GM12878 (cell line): ENCODE data around the gene LDLRAD3. TPM values are rescaled to one million over a fixed set of nuclear protein-coding genes. Genes with fewer than 3 reads are reported as not detected.

ENCODE experiments used
- ATAC-seq: fragments of 200-7000 bp; cut with Tn5 transposase; 3 replicates; pipeline ENCODE4 v1.9.1; 2020; ENCODE audit warnings: mild to moderate bottlenecking, moderate library complexity
- BruUV-seq: library from RNA; stranded (reverse); fragments of 400-500 nt; replicated peaks from 2 replicates; lab custom pipeline; 2021; lab: Mats Ljungman, UMichigan
- CTCF ChIA-PET: fragments of 300-600 bp; sonication (Branson Sonifier 250); formaldehyde crosslinking; extraction: SDS; loops from one replicate; lab custom pipeline; 2021; ENCODE audit warnings: inconsistent platforms; lab: Yijun Ruan, JAX
- POLR2A ChIA-PET: fragments of 350-600 bp; formaldehyde crosslinking; extraction: SDS; loops from one replicate; lab custom pipeline; 2021; ENCODE audit warnings: inconsistent platforms; lab: Charles Lee
- RAD21 ChIA-PET: fragments of 300-600 bp; sonication (Branson Sonifier 250); formaldehyde crosslinking; loops from one replicate; lab custom pipeline; 2023; ENCODE audit warnings: antibody characterized with exemption; ENCODE audit not compliant: unreplicated experiment; lab: Charles Lee
- SMC1A ChIA-PET: fragments of 300-600 bp; sonication (Branson Sonifier 250); formaldehyde crosslinking; loops from one replicate; lab custom pipeline; 2023; ENCODE audit not compliant: unreplicated experiment, uncharacterized antibody; lab: Charles Lee
- DNase-seq: peaks from one replicate; pipeline ENCODE4 v3.0.0-alpha.2; 2011; ENCODE audit warnings: low read depth, low spot score
- FAIRE-seq: peaks from 3 replicates; lab custom pipeline; 2011; peaks lifted over from hg19 to GRCh38; lab: Jason Lieb, UNC
- H2AFZ ChIP-seq: 2 replicates; pipeline ENCODE4 v1.6.0; 2011; ENCODE audit warnings: low read depth, low read length, control low read depth; ENCODE audit not compliant: control insufficient read depth
- H3K27ac ChIP-seq: 2 replicates; pipeline ENCODE4 v1.5.1; 2011; ENCODE audit warnings: control low read depth; ENCODE audit not compliant: control insufficient read depth, insufficient read depth
- H3K27me3 ChIP-seq, 2 experiments: replicated peaks in 1 of 2; 2 replicates each; pipeline versions ENCODE4 v1.6.0 to v1.6.1; 2011; ENCODE audit warnings: low read length in 1 of 2; ENCODE audit not compliant: control insufficient read depth in 2 of 2, insufficient read depth in 2 of 2
- H3K36me3 ChIP-seq, 2 experiments: 2 replicates each; pipeline ENCODE4 v1.5.1; 2011; ENCODE audit warnings: low read length in 1 of 2; ENCODE audit not compliant: control insufficient read depth in 2 of 2, insufficient read depth in 2 of 2
- H3K4me1 ChIP-seq: 2 replicates; pipeline ENCODE4 v1.6.1; 2011; ENCODE audit warnings: mild to moderate bottlenecking, low read length, moderate library complexity, mixed read lengths; ENCODE audit not compliant: control insufficient read depth, insufficient read depth
- H3K4me2 ChIP-seq: 2 replicates; pipeline ENCODE4 v1.6.0; 2011; ENCODE audit warnings: control low read depth; ENCODE audit not compliant: control insufficient read depth, insufficient read depth
- H3K4me3 ChIP-seq: fragments of 200-600 bp; sonication (generic); 2 replicates; pipeline ENCODE4 v1.5.1; 2016
- H3K79me2 ChIP-seq: 2 replicates; pipeline ENCODE4 v1.6.0; 2011; ENCODE audit warnings: low read length; ENCODE audit not compliant: control insufficient read depth, insufficient read depth
- H3K9ac ChIP-seq: 2 replicates; pipeline ENCODE4 v1.8.0; 2011; ENCODE audit warnings: low read length, control low read depth, mixed read lengths; ENCODE audit not compliant: control insufficient read depth, insufficient read depth
- H3K9me3 ChIP-seq: replicated peaks from 3 replicates; pipeline ENCODE4 v1.5.1; 2011; ENCODE audit warnings: mild to moderate bottlenecking, low read length; ENCODE audit not compliant: control insufficient read depth, insufficient read depth
- H4K20me1 ChIP-seq: 2 replicates; pipeline ENCODE4 v1.6.0; 2011; ENCODE audit not compliant: control insufficient read depth, insufficient read depth
- ATF2 ChIP-seq: IDR thresholded peaks from 2 replicates; pipeline ENCODE4 v1.6.1; 2012; ENCODE audit warnings: low read length, inconsistent platforms
- CBFB ChIP-seq: IDR thresholded peaks from 2 replicates; pipeline ENCODE4 v1.6.1; 2016; ENCODE audit warnings: antibody characterized with exemption, low read depth
- CEBPB ChIP-seq, 2 experiments: fragments of 150-350 bp in 1 of 2; IDR thresholded peaks; 2 replicates each; pipeline ENCODE4 v1.6.1; 2012 to 2014; ENCODE audit warnings: low read depth in 2 of 2, low read length in 2 of 2, borderline replicate concordance in 1 of 2, inconsistent platforms in 1 of 2
- EED ChIP-seq: sonication (generic); IDR thresholded peaks from 2 replicates; pipeline ENCODE4 v1.6.1; 2016; ENCODE audit warnings: antibody characterized with exemption, low read depth
- MEF2A ChIP-seq: IDR thresholded peaks from 2 replicates; pipeline ENCODE4 v1.6.1; 2011; ENCODE audit warnings: low read depth, mild to moderate bottlenecking, low read length, moderate library complexity; ENCODE audit not compliant: insufficient read depth
- MTA3 ChIP-seq: IDR thresholded peaks from 2 replicates; pipeline ENCODE4 v1.6.1; 2012; ENCODE audit warnings: low read length, inconsistent platforms, borderline replicate concordance
- NFIC ChIP-seq: IDR thresholded peaks from 2 replicates; pipeline ENCODE4 v1.6.1; 2012; ENCODE audit warnings: low read depth, mild to moderate bottlenecking, inconsistent platforms, low read length, moderate library complexity
- NR2C1 ChIP-seq: fragments of 450-650 bp; IDR thresholded peaks from 2 replicates; pipeline ENCODE4 v1.6.1; 2017; ENCODE audit warnings: antibody characterized with exemption, mild to moderate bottlenecking, moderate library complexity
- SMC3 ChIP-seq: IDR thresholded peaks from 2 replicates; pipeline ENCODE4 v1.6.1; 2011; ENCODE audit warnings: low read length, improper control_type of control experiment, borderline replicate concordance
- TBL1XR1 ChIP-seq: IDR thresholded peaks from 2 replicates; pipeline ENCODE4 v1.6.1; 2012; ENCODE audit warnings: low read depth, low read length, improper control_type of control experiment
- TCF7 ChIP-seq: IDR thresholded peaks from 2 replicates; pipeline ENCODE4 v1.6.1; 2014; ENCODE audit warnings: antibody characterized with exemption, borderline replicate concordance
- WGBS: methylation state at CpG from one replicate; pipeline ENCODE4 v1.1.6; 2016; ENCODE audit warnings: low lambda C conversion rate; ENCODE audit not compliant: insufficient replicate concordance, insufficient coverage; ENCODE audit errors: missing lambda C conversion rate; 5-methylcytosine and 5-hydroxymethylcytosine counted together
- in situ Hi-C: fragments of 300-500 bp; cut with MboI; formaldehyde crosslinking; loops from 9 replicates; pipeline ENCODE4 v1.14.3; 2018; ENCODE audit warnings: mixed read lengths
- intact Hi-C: fragments of 100-400 bp; cut with micrococcal nuclease; formaldehyde crosslinking; loops from one replicate; pipeline ENCODE4 v1.14.2; 2022; ENCODE audit not compliant: unreplicated experiment
- polyA plus RNA-seq, 11 experiments: library from polyadenylated mRNA; depleted of rRNA in 4 of 11; unstranded in 6 of 11; stranded (reverse) in 5 of 11; fragments of >200 nt; fragmentation: Nextera tagmentation in 4 of 11; fragmentation: Illumina TruSeq in 1 of 11; extraction: Ambion mirVana in 4 of 11; extraction: Trizol in 1 of 11; gene quantifications; 1 replicate in 1 of 11; 2 replicates in 10 of 11; pipeline versions ENCODE4 v1.2.1 to v1.2.3, GENCODE V29; 2011 to 2016; ENCODE audit warnings: inconsistent platforms in 2 of 11, missing spikeins in 2 of 11, low read depth in 1 of 11
- total RNA-seq, 4 experiments: library from RNA; depleted of rRNA in 3 of 4; stranded (reverse); fragments of >200 nt in 3 of 4; fragmentation: Illumina TruSeq in 1 of 4; extraction: Trizol in 1 of 4; gene quantifications; 2 replicates each; pipeline versions ENCODE4 v1.2.1 to v1.2.3, GENCODE V29; 2013 to 2021
- TF ChIP-seq, protein P1 (sequence below): fragments of 450-650 bp; IDR thresholded peaks from 2 replicates; pipeline ENCODE4 v1.6.1; 2018; ENCODE audit warnings: borderline replicate concordance, mild to moderate bottlenecking; ENCODE audit not compliant: partially characterized antibody

The LDLRAD3 gene
- total and polyA plus RNA-seq, 10 of the 15 experiments (the other 5 are each of a cell fraction or from before 2014, with no cell fraction given): 2.5 to 17.2 (median 10.7) TPM

GRCh38 chr11:36108881-36109589 is 165.2 kb downstream of the LDLRAD3 start (continued):
- TF ChIP-seq CEBPB (IDR thresholded peaks at IDR 0.05; ENCODE audit: borderline replicate concordance in 1 of 2, low read depth in 2 of 2, low read length in 2 of 2): no peak
- TF ChIP-seq, protein P1, sequence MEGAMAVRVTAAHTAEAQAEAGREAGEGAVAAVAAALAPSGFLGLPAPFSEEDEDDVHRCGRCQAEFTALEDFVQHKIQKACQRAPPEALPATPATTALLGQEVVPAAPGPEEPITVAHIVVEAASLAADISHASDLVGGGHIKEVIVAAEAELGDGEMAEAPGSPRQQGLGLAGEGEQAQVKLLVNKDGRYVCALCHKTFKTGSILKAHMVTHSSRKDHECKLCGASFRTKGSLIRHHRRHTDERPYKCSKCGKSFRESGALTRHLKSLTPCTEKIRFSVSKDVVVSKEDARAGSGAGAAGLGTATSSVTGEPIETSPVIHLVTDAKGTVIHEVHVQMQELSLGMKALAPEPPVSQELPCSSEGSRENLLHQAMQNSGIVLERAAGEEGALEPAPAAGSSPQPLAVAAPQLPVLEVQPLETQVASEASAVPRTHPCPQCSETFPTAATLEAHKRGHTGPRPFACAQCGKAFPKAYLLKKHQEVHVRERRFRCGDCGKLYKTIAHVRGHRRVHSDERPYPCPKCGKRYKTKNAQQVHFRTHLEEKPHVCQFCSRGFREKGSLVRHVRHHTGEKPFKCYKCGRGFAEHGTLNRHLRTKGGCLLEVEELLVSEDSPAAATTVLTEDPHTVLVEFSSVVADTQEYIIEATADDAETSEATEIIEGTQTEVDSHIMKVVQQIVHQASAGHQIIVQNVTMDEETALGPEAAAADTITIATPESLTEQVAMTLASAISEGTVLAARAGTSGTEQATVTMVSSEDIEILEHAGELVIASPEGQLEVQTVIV: no peak

DNA sequence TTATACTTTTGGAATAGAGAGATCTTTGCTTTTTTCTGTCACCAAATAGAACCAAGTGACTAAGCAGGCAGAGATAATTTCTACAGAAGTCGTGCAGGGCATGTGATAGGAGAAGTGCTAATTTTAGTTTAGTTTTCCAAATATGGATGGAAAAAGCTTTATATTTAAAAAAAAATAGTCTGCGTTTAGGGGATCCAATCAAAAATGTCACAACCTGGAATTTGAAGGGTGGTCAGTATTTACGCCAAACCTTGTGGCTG is 165.7 kb downstream of the LDLRAD3 start:
- CTCF ChIA-PET: interaction anchor here (1.3 to 1.6 kb wide), 3 partner anchors 23 to 287 kb away, joined by 4 to 12 read pairs (median 7); no protein-coding TSS in a partner anchor
- no peak for FAIRE-seq

More for the DNA sequence above, 165.7 kb downstream of the LDLRAD3 start:
- no peak for TF ChIP-seq SMC3
- TF ChIP-seq TBL1XR1: no peak
- no peak for TF ChIP-seq NR2C1
- no peak for TF ChIP-seq ATF2
- TF ChIP-seq CBFB: no peak
- TF ChIP-seq MTA3: no peak
- no peak for TF ChIP-seq TCF7
- no peak for TF ChIP-seq MEF2A
- no peak for TF ChIP-seq EED
- no peak for TF ChIP-seq NFIC
- intact Hi-C loops (no loop called here), in situ Hi-C loops (no loop called here)
- Histone ChIP-seq H2AFZ (no peak overlapping the region), H3K27me3 (no peaks in the 10 kb centered on the region), H4K20me1 (no peaks in the 10 kb centered on the region), H3K9me3 (no peaks in the 10 kb centered on the region; the same call in 1 of the 3 replicates), H3K79me2 (no peaks in the 10 kb centered on the region), H3K9ac (no peak overlapping the region), H3K4me1 (no peaks in the 10 kb centered on the region; the same call in 1 of the 2 replicates), H3K4me2 (no peak overlapping the region), H3K36me3 (no peaks in the 10 kb centered on the region), H3K4me3 (no peak overlapping the region), H3K27ac (no peak overlapping the region)
- 42% methylated on average over 3 of the region's 3 CpGs for WGBS
- ATAC-seq (no peak), DNase-seq (no peak)
- POLR2A ChIA-PET: no interaction called here
- RAD21 ChIA-PET: no interaction called here
- BruUV-seq: no TSS peak
- SMC1A ChIA-PET: interaction anchor here (1.2 to 1.5 kb wide), 3 partner anchors 52 to 287 kb away, joined by 3 to 6 read pairs (median 4); no protein-coding TSS in a partner anchor
